ENCODE measurements around the gene ENSA. TPM values are rescaled to one million over a fixed set of nuclear protein-coding genes. Genes with fewer than 3 reads are reported as not detected.
"Not testable (repeated sequence)": the region's sequence is repeated elsewhere in the genome, so short reads cannot be mapped to it uniquely, and the experiment has no call there.

ENSA gene
- total RNA-seq, 4 donors from 2014 or later, result 179 to 377 (median 344) TPM

DNA sequence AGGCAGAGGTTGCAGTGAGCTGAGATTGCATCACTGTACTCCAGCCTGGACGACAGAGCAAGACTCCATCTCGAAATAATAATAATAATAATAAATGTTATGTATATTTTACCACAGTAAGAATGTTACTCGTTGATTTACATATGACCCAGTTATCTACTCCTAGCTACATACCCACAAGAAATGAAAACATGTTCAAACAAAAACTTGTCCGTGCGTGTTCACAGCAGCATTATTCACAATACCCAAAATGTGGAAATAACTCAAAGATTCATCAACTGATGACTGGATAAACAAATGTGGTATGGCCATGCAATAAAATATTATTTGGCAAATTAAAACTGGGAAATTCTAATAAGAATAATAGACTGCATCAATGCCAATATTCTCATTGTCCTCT is 31.7 kb upstream of the ENSA start:
- peak overlapping the region in 2 of 4 donors; percentile 12 to 34 for H3K27ac ChIP-seq
- no peaks in the 10 kb centered on the region for H3K9me3 ChIP-seq
- no peak overlapping the region for H3K4me3 ChIP-seq
- 47 to 66% methylated on average over 5 of the region's 5 CpGs for WGBS, 2 donors
- DNase-seq, result no peak
- intact Hi-C loops (cut with DNase I), result no loop called here
- peaks cover 0 to 78% (median 3%) of the 10 kb centered on the region in 3 donors for H3K36me3 ChIP-seq
- no peak for TF ChIP-seq POLR2A (IDR thresholded peaks at IDR 0.05)
- TF ChIP-seq, protein P1, sequence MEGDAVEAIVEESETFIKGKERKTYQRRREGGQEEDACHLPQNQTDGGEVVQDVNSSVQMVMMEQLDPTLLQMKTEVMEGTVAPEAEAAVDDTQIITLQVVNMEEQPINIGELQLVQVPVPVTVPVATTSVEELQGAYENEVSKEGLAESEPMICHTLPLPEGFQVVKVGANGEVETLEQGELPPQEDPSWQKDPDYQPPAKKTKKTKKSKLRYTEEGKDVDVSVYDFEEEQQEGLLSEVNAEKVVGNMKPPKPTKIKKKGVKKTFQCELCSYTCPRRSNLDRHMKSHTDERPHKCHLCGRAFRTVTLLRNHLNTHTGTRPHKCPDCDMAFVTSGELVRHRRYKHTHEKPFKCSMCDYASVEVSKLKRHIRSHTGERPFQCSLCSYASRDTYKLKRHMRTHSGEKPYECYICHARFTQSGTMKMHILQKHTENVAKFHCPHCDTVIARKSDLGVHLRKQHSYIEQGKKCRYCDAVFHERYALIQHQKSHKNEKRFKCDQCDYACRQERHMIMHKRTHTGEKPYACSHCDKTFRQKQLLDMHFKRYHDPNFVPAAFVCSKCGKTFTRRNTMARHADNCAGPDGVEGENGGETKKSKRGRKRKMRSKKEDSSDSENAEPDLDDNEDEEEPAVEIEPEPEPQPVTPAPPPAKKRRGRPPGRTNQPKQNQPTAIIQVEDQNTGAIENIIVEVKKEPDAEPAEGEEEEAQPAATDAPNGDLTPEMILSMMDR (IDR thresholded peaks at IDR 0.05), result no peak
- H3K27me3 ChIP-seq, result no peaks in the 10 kb centered on the region
- peaks cover 0 to 20% (median 0%) of the 10 kb centered on the region in 3 donors for H3K4me1 ChIP-seq

DNA sequence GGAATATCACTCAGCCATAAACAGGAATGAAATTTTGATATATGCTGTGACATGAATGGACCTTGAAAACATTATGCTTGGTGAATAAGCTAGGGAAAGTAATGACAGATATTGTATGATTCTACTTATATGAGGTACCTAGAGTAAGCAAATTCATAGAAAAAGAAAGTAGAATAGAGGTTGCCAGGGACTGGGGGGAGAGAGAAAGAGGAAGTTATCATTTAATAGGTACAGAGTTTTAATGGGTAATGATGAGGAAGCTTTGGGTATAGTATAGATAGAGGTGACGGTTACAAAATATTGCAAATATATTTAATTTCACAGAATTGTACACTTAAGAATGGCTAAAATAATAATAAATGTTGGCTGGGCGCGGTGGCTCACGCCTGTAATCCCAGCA is 31.2 kb upstream of the ENSA start:
- WGBS, 2 donors, result 82 to 85% methylated on average over 4 of the region's 4 CpGs
- H3K27ac ChIP-seq, result peak overlapping the region in 1 of 4 donors; percentile 4
- TF ChIP-seq, protein P1 (IDR thresholded peaks at IDR 0.05), result no peak
- no peak for TF ChIP-seq POLR2A (IDR thresholded peaks at IDR 0.05)
- intact Hi-C loops (cut with DNase I), result no loop called here
- H3K27me3 ChIP-seq, result no peaks in the 10 kb centered on the region
- H3K9me3 ChIP-seq, result no peaks in the 10 kb centered on the region
- no peak overlapping the region for H3K4me3 ChIP-seq
- peaks cover 0 to 81% (median 3%) of the 10 kb centered on the region in 3 donors for H3K36me3 ChIP-seq
- DNase-seq, result no peak
- peaks cover 0 to 20% (median 0%) of the 10 kb centered on the region in 3 donors for H3K4me1 ChIP-seq

DNA sequence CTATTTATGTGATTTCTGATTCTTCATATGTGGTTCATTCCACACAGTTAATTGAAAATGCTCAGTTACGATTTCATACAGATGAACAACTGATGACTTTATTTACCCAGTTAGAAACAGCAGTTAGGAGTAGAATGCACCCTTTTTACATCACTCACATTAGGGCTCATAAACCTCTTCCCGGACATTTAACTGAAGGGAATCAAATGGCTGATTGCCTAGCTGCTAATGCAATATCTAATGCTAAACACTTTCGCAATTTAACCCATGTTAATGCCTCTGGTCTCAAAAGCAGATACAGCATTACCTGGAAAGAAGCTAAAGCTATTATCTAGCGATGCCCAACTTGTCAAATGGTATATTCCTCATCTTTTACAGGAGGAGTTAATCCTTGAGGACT is 27.7 kb upstream of the ENSA start:
- WGBS, 2 donors, result 64 to 76% methylated on average over 4 of the region's 4 CpGs
- peaks cover 0 to 24% (median 0%) of the 10 kb centered on the region in 3 donors for H3K4me1 ChIP-seq
- H3K9me3 ChIP-seq; H3K27me3 ChIP-seq; H3K4me3 ChIP-seq; DNase-seq; intact Hi-C loops (cut with DNase I); H3K27ac ChIP-seq: not testable (repeated sequence)
- H3K36me3 ChIP-seq, result peaks cover 0 to 74% (median 3%) of the 10 kb centered on the region in 3 donors

DNA sequence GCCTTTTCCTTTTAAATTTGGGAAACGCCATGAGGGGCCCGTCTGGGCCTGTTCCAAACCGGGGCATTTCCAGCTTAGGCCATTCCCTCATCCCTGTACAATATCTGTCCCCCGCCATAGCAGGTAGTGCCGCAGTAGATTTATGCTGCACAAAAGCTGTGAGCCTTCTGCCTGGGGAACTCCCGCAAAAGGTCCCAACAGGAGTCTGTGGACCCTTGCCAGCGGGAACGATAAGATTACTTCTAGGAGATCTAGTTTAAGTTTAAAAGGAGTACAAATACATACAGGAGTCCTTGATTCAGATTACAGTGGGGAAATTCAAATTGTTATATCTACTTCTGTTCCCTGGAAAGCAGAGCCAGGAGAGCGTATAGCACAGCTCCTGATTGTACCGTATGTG is 25.2 kb upstream of the ENSA start:
- intact Hi-C loops (cut with DNase I); H3K27ac ChIP-seq: not testable (repeated sequence)

DNA sequence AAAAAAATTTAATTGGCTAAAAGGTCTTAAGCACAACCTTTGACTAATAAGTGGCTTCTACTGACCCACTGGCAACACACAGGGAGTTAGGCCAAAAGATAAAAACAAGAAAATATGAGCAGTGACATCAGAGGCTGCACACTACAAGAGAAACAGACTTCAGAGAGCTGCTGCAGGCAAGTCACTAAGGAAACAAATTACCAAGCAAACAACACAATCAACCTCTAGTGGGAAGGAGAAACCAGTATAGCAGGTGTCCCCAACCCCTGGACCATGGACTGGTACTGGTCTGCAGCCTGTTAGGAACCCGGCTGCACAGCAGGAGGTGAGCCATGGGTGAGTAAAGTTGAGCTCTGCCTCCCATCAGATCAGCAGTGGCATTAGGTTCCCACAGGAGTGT is 20.8 kb upstream of the ENSA start:
- H3K27me3 ChIP-seq, result no peaks in the 10 kb centered on the region
- H3K4me3 ChIP-seq, result no peak overlapping the region
- DNase-seq, result no peak
- intact Hi-C loops (cut with DNase I), result no loop called here
- H3K36me3 ChIP-seq, result peaks cover 18 to 72% (median 20%) of the 10 kb centered on the region in 3 donors
- H3K27ac ChIP-seq, result peak overlapping the region in 3 of 4 donors; percentile 18 to 68 (median 56)
- H3K9me3 ChIP-seq, result no peaks in the 10 kb centered on the region
- TF ChIP-seq, protein P1 (IDR thresholded peaks at IDR 0.05), result no peak
- no peak for TF ChIP-seq POLR2A (IDR thresholded peaks at IDR 0.05)
- peaks cover 0 to 30% (median 0%) of the 10 kb centered on the region in 3 donors for H3K4me1 ChIP-seq
- WGBS, 2 donors, result 44 to 88% methylated on average over 1 of the region's 1 CpG

More for the DNA sequence above, 25.2 kb upstream of the ENSA start:
- H3K9me3 ChIP-seq, H3K4me3 ChIP-seq, DNase-seq, H3K27me3 ChIP-seq: not testable (repeated sequence)
- Histone ChIP-seq H3K36me3 (peaks cover 0 to 64% (median 3%) of the 10 kb centered on the region in 3 donors), H3K4me1 (peaks cover 0 to 22% (median 0%) of the 10 kb centered on the region in 3 donors)
- WGBS, 2 donors, result 63 to 82% methylated on average over 9 to 10 of the region's 10 CpGs

DNA sequence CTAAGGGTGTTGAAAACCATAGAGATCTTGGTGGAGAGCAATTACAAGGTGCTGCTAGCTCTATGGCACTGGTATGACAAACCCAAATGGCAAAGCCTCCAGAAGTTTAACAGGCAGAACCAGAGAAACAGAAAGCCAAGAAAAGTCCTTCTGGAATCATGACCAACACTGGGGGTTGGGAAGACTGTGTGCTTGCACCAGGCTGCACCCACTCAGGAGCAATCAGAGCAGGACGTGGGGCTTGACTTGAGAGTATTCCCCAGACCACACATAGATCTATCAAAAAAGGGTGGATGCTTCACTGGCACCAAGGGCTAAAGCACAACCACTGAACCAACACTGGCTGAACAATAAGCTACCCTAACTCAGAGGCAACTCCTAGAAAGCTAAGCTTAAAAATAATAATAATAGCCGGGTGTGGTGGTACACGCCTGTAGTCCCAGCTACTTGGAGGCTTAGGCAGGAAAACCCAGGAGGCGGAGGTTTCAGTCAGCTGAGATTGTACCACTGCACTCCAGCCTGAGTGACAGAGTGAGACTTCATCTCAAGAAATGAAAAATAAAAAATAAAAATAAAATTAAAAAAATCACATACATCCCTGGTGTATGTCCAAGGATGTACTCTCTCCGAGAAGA is 20.1 kb upstream of the ENSA start:
- DNase-seq, result no peak
- Histone ChIP-seq H3K9me3 (no peaks in the 10 kb centered on the region), H3K27ac (peak overlapping the region in 3 of 4 donors; percentile 25 to 68 (median 56)), H3K4me1 (peaks cover 0 to 30% (median 0%) of the 10 kb centered on the region in 3 donors), H3K36me3 (peaks cover 18 to 75% (median 20%) of the 10 kb centered on the region in 3 donors), H3K4me3 (no peak overlapping the region), H3K27me3 (no peaks in the 10 kb centered on the region)
- 80 to 93% methylated on average over 4 to 5 of the region's 5 CpGs for WGBS, 2 donors
- no peak for TF ChIP-seq POLR2A (IDR thresholded peaks at IDR 0.05)
- TF ChIP-seq, protein P1 (IDR thresholded peaks at IDR 0.05), result no peak
- intact Hi-C loops (cut with DNase I), result no loop called here
